ENCODE measurements around the gene CACNA1I. TPM values are rescaled to one million over a fixed set of nuclear protein-coding genes. Genes with fewer than 3 reads are reported as not detected.

CACNA1I gene
- total and polyA plus RNA-seq, 2 donors: 0.52 to 0.68 TPM

DNA sequence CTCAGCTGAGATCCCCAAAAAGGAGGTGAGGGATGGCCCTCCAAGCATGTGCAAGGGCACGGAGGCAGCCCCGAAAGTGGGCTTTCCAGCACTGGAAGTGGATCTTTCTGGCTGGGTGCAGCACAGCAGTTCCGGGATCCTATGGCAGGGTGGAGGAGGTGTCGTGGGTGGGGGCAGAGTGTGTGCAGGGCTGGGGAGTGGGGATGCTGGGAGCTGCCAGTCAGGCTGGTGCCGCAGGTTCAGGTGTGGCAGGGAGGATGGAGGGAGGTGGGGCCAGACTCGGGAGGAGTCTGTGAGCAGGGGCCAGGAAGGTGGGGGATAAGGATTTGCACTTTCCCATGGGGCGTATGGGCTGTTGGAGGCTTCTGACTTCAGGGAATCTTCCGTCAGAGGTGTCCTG is 60.2 kb downstream of the CACNA1I start:
- no peaks in the 10 kb centered on the region for H3K36me3 ChIP-seq (ENCODE audit: control insufficient read depth in 2 of 2, insufficient read depth in 2 of 2, low read length in 1 of 2)
- H3K9me3 ChIP-seq (ENCODE audit: control insufficient read depth in 2 of 2, insufficient read depth in 1 of 2, low read length in 1 of 2): peaks cover 0 to 4% of the 10 kb centered on the region in 2 donors
- peaks cover 0 to 48% of the 10 kb centered on the region in 2 donors for H3K27me3 ChIP-seq (ENCODE audit: control insufficient read depth in 2 of 2, insufficient read depth in 1 of 2, low read length in 1 of 2)
- DNase-seq (ENCODE audit: low read depth in 6 of 9, low spot score in 9 of 9): no peak
- H3K4me3 ChIP-seq (ENCODE audit: low read length in 2 of 2): no peak overlapping the region
- H3K4me1 ChIP-seq (ENCODE audit: control insufficient read depth in 2 of 2, insufficient read depth in 2 of 2, low read length in 2 of 2): no peaks in the 10 kb centered on the region
- no peak overlapping the region for H3K27ac ChIP-seq (ENCODE audit: low read depth in 1 of 2, low read length in 1 of 2)
- 87% methylated on average over 8 of the region's 8 CpGs for WGBS

DNA sequence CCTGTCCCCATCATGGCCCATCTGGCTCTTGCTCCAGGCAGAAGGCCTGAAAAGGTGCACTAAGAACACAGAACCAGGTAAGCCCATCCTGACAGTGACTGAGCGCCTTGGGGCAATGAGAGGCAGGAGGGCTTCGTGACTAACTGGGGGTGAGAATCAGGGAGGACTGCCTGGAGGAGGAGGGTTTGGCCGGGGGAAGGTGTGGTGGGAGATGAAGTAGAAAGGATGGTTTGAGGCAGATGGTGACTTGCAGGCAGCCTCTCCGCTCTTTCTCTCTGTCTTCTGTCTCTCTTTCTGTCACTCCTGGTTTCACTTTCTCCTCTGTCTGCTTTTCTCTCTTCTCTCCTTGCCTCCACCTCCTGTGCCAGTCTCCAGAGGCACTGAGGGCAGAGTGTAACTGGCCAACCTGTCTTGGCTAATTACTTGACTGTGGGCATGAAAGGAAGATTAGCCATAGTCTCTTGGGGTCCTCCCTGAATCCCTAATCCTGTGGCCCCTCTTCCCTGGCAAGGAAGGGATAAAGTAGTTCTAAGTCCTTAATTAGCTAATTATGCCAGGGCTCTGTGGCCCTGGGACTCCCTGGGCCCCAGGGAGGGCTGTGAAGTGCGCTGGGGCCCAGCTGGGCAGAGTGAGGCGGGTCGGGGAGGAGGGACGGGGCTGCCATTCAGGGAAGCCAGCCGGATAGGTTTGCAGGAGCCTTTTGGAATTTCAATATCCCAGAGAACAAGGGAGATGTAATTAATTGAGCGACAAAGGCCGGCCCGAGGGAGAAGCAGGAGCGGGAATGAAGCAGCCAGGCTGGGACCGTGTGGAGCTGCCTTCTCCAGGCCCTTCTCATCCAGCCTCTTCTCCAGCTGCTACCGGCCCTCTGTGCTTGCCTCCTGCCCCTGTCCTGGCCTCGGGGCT is 61.1 kb downstream of the CACNA1I start:
- peaks cover 0 to 41% of the 10 kb centered on the region in 2 donors for H3K27me3 ChIP-seq (ENCODE audit: control insufficient read depth in 2 of 2, insufficient read depth in 1 of 2, low read length in 1 of 2)
- H3K4me3 ChIP-seq (ENCODE audit: low read length in 2 of 2): no peak overlapping the region
- no peaks in the 10 kb centered on the region for H3K4me1 ChIP-seq (ENCODE audit: control insufficient read depth in 2 of 2, insufficient read depth in 2 of 2, low read length in 2 of 2)
- H3K36me3 ChIP-seq (ENCODE audit: control insufficient read depth in 2 of 2, insufficient read depth in 2 of 2, low read length in 1 of 2): no peaks in the 10 kb centered on the region
- H3K9me3 ChIP-seq (ENCODE audit: control insufficient read depth in 2 of 2, insufficient read depth in 1 of 2, low read length in 1 of 2): peaks cover 0 to 4% of the 10 kb centered on the region in 2 donors
- DNase-seq (ENCODE audit: low read depth in 6 of 9, low spot score in 9 of 9): no peak
- H3K27ac ChIP-seq (ENCODE audit: low read depth in 1 of 2, low read length in 1 of 2): no peak overlapping the region
- WGBS: 86% methylated on average over 16 of the region's 16 CpGs

DNA sequence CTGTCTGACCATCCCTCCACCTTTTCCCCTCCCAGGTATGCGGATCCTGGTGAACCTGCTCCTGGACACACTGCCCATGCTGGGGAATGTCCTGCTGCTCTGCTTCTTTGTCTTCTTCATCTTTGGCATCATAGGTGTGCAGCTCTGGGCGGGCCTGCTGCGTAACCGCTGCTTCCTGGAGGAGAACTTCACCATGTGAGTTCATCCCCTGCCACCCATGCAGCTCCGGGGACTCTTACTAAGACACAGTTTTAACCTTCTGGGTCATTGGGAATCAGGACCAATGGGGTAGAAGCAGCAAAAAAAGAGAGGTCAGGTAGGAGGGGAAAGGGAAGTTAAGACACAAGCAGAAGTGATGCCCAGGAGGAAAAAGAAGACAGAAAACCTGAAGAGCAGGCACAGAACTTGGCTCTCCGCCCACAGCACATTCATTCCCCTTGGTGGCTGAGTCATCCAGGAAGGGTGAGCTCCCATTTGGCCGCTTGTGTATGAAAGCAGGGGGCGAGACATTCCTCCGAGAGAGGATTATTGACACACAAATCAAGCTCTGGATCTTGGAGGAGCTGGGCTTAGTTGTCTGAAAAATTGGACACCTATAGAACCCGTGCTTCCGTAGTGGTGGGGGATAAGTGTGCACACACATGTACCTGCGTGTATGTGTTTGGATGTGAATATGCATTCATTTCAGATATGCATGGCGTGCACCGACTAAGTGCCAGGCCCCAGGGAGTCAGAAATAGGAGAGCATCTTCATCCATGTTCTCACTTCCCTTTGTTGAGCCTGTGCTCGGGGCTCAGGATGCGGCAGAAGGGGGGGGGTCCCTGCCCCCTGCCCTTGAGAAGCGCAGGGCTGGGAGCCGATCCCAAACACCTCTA is 64.2 kb downstream of the CACNA1I start:
- peaks cover 0 to 7% of the 10 kb centered on the region in 2 donors for H3K9me3 ChIP-seq (ENCODE audit: control insufficient read depth in 2 of 2, insufficient read depth in 1 of 2, low read length in 1 of 2)
- 82% methylated on average over 18 of the region's 18 CpGs for WGBS
- H3K27me3 ChIP-seq (ENCODE audit: control insufficient read depth in 2 of 2, insufficient read depth in 1 of 2, low read length in 1 of 2): peaks cover 0 to 15% of the 10 kb centered on the region in 2 donors
- DNase-seq (ENCODE audit: low read depth in 6 of 9, low spot score in 9 of 9): no peak
- no peak overlapping the region for H3K4me3 ChIP-seq (ENCODE audit: low read length in 2 of 2)
- no peak overlapping the region for H3K27ac ChIP-seq (ENCODE audit: low read depth in 1 of 2, low read length in 1 of 2)
- no peaks in the 10 kb centered on the region for H3K36me3 ChIP-seq (ENCODE audit: control insufficient read depth in 2 of 2, insufficient read depth in 2 of 2, low read length in 1 of 2)
- no peaks in the 10 kb centered on the region for H3K4me1 ChIP-seq (ENCODE audit: control insufficient read depth in 2 of 2, insufficient read depth in 2 of 2, low read length in 2 of 2)

GRCh38 chr22:39635719-39636118 is 65.2 kb downstream of the CACNA1I start:
- H3K4me1 ChIP-seq (ENCODE audit: control insufficient read depth in 2 of 2, insufficient read depth in 2 of 2, low read length in 2 of 2): no peaks in the 10 kb centered on the region
- H3K9me3 ChIP-seq (ENCODE audit: control insufficient read depth in 2 of 2, insufficient read depth in 1 of 2, low read length in 1 of 2): peaks cover 0 to 7% of the 10 kb centered on the region in 2 donors
- H3K4me3 ChIP-seq (ENCODE audit: low read length in 2 of 2): no peak overlapping the region
- WGBS: 86% methylated on average over 6 of the region's 6 CpGs
- no peak overlapping the region for H3K27ac ChIP-seq (ENCODE audit: low read depth in 1 of 2, low read length in 1 of 2)
- peaks cover 0 to 13% of the 10 kb centered on the region in 2 donors for H3K27me3 ChIP-seq (ENCODE audit: control insufficient read depth in 2 of 2, insufficient read depth in 1 of 2, low read length in 1 of 2)
- DNase-seq (ENCODE audit: low read depth in 6 of 9, low spot score in 9 of 9): no peak
- H3K36me3 ChIP-seq (ENCODE audit: control insufficient read depth in 2 of 2, insufficient read depth in 2 of 2, low read length in 1 of 2): no peaks in the 10 kb centered on the region

DNA sequence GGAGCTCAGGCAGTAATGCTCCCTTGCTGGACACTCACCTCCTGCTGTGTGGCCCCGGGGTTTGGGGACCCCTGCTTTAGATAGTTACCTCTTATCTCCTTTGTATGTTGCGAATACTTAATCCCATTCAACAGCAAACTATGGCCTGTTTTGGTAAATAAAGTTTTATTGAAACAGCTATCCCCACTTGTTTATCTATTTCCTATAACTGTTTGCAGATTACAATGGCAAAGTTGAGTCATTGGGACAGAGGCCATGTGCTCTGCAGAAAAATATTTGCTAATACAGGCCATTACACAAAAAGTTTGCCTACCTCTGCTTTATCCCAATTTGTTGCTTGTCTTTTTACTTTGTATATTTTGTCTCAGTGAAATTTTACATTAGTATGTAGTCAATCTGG is 68.4 kb downstream of the CACNA1I start:
- WGBS: 89% methylated on average over 2 of the region's 2 CpGs
- Histone ChIP-seq H3K27me3 (ENCODE audit: control insufficient read depth in 2 of 2, insufficient read depth in 1 of 2, low read length in 1 of 2) (peaks cover 0 to 26% of the 10 kb centered on the region in 2 donors), H3K9me3 (ENCODE audit: control insufficient read depth in 2 of 2, insufficient read depth in 1 of 2, low read length in 1 of 2) (peaks cover 0 to 7% of the 10 kb centered on the region in 2 donors), H3K36me3 (ENCODE audit: control insufficient read depth in 2 of 2, insufficient read depth in 2 of 2, low read length in 1 of 2) (no peaks in the 10 kb centered on the region), H3K27ac (ENCODE audit: low read depth in 1 of 2, low read length in 1 of 2) (no peak overlapping the region), H3K4me1 (ENCODE audit: control insufficient read depth in 2 of 2, insufficient read depth in 2 of 2, low read length in 2 of 2) (no peaks in the 10 kb centered on the region), H3K4me3 (ENCODE audit: low read length in 2 of 2) (no peak overlapping the region)
- DNase-seq (ENCODE audit: low read depth in 6 of 9, low spot score in 9 of 9): no peak

- peaks cover 0 to 26% of the 10 kb centered on the region in 2 donors for H3K27me3 ChIP-seq (ENCODE audit: control insufficient read depth in 2 of 2, insufficient read depth in 1 of 2, low read length in 1 of 2)
- H3K27ac ChIP-seq (ENCODE audit: low read depth in 1 of 2, low read length in 1 of 2): no peak overlapping the region
- WGBS: 94% methylated on average over 9 of the region's 9 CpGs
- H3K4me3 ChIP-seq (ENCODE audit: low read length in 2 of 2): no peak overlapping the region
- no peak for DNase-seq (ENCODE audit: low read depth in 6 of 9, low spot score in 9 of 9)
- H3K9me3 ChIP-seq (ENCODE audit: control insufficient read depth in 2 of 2, insufficient read depth in 1 of 2, low read length in 1 of 2): peaks cover 0 to 5% of the 10 kb centered on the region in 2 donors
- H3K4me1 ChIP-seq (ENCODE audit: control insufficient read depth in 2 of 2, insufficient read depth in 2 of 2, low read length in 2 of 2): no peaks in the 10 kb centered on the region
- H3K36me3 ChIP-seq (ENCODE audit: control insufficient read depth in 2 of 2, insufficient read depth in 2 of 2, low read length in 1 of 2): no peaks in the 10 kb centered on the region
Observed at GRCh38 chr22:39641660-39642310, 71.2 kb downstream of the CACNA1I start.

DNA sequence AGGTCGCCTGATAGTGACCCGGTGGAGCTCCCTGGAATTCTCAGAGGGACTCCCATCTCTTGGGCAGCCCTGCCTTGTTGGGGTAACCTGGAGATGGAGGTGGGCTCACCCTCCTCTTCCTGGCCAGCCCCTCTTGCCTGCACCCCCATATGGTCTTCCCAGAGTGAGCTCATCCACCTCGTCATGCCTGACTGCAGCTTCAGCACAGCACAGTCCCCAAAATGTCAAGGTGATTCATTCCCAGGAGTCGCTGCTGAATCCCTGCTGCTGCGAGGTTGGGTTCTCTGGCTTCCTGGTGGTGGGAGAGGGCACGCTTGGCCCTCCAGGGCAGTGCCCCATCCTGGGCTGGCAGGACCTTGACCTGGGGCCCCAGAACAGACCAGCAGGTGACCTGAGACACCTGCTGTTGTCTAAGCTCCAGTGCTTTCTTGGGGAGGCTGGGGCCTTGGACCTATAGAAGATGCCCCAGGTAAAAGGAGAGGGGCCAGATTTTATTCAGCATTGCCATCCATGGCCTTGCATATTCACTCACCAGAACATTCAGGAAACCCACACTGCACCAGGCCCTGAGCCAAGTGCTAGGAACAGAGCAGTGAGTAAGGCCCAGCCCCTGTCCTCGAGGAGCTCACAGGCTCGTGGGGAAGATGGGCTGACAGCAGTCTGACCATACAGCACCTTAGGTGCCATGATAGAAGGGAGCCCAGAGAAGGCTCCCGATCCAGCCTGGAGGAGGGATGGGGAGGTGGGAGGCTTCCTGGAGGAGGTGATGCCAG is 72.9 kb downstream of the CACNA1I start:
- DNase-seq (ENCODE audit: low read depth in 6 of 9, low spot score in 9 of 9): no peak
- Histone ChIP-seq H3K27ac (ENCODE audit: low read depth in 1 of 2, low read length in 1 of 2) (no peak overlapping the region), H3K4me3 (ENCODE audit: low read length in 2 of 2) (no peak overlapping the region), H3K9me3 (ENCODE audit: control insufficient read depth in 2 of 2, insufficient read depth in 1 of 2, low read length in 1 of 2) (no peaks in the 10 kb centered on the region), H3K4me1 (ENCODE audit: control insufficient read depth in 2 of 2, insufficient read depth in 2 of 2, low read length in 2 of 2) (no peaks in the 10 kb centered on the region), H3K36me3 (ENCODE audit: control insufficient read depth in 2 of 2, insufficient read depth in 2 of 2, low read length in 1 of 2) (no peaks in the 10 kb centered on the region), H3K27me3 (ENCODE audit: control insufficient read depth in 2 of 2, insufficient read depth in 1 of 2, low read length in 1 of 2) (peaks cover 0 to 32% of the 10 kb centered on the region in 2 donors)
- 79% methylated on average over 9 of the region's 9 CpGs for WGBS

- WGBS: 77% methylated on average over 6 of the region's 6 CpGs
- Histone ChIP-seq H3K9me3 (ENCODE audit: control insufficient read depth in 2 of 2, insufficient read depth in 1 of 2, low read length in 1 of 2) (no peaks in the 10 kb centered on the region), H3K4me1 (ENCODE audit: control insufficient read depth in 2 of 2, insufficient read depth in 2 of 2, low read length in 2 of 2) (no peaks in the 10 kb centered on the region), H3K27ac (ENCODE audit: low read depth in 1 of 2, low read length in 1 of 2) (no peak overlapping the region), H3K36me3 (ENCODE audit: control insufficient read depth in 2 of 2, insufficient read depth in 2 of 2, low read length in 1 of 2) (no peaks in the 10 kb centered on the region), H3K27me3 (ENCODE audit: control insufficient read depth in 2 of 2, insufficient read depth in 1 of 2, low read length in 1 of 2) (peaks cover 0 to 32% of the 10 kb centered on the region in 2 donors), H3K4me3 (ENCODE audit: low read length in 2 of 2) (no peak overlapping the region)
- DNase-seq (ENCODE audit: low read depth in 6 of 9, low spot score in 9 of 9): no peak
Observed at GRCh38 chr22:39645532-39645931, 75.0 kb downstream of the CACNA1I start.

All from thymus (tissue), 11 donors.